Caki2 (cell line): Measurements from ENCODE around the gene TNNT2. TPM values are rescaled to one million over a fixed set of nuclear protein-coding genes. Genes with fewer than 3 reads are reported as not detected.

Source experiments
- DNase-seq: peaks from one replicate; pipeline ENCODE4 v3.0.0-alpha.2; 2015; ENCODE audit warnings: low read depth
- in situ Hi-C: cut with HindIII; loops from 2 replicates; pipeline ENCODE4 v1.10.0; 2016; ENCODE audit warnings: low sequenced_read_pairs, low pct_unique_long_range_greater_than_20kb, mixed read lengths
- total RNA-seq: library from RNA; depleted of rRNA; stranded (reverse); fragments of >200 nt; shearing (Covaris generic); gene quantifications from 2 replicates; pipeline ENCODE4 v1.2.3, GENCODE V29; 2014; ENCODE audit warnings: low replicate concordance; rRNA removed

TNNT2 gene
- total RNA-seq: not detected in 2 replicates

- in situ Hi-C loops: no loop called here
- DNase-seq: no peak
Observed at GRCh38 chr1:201377611-201378092, at the start of gene TNNT2. Gene TNNT2 (minus strand): TSS chr1:201377680. CDS start chr1:201373254, 4,426 bp downstream.

GRCh38 chr1:201426479-201427310 lies 49.2 kb upstream of the TNNT2 start:
- in situ Hi-C loops: no loop called here
- no peak for DNase-seq

- in situ Hi-C loops: no loop called here
- DNase-seq: no peak
Observed at GRCh38 chr1:201424146-201424545, 46.7 kb upstream of the TNNT2 start.

GRCh38 chr1:201423655-201424054 lies 46.2 kb upstream of the TNNT2 start:
- in situ Hi-C loops: no loop called here
- DNase-seq: no peak

- no peak for DNase-seq
- in situ Hi-C loops: no loop called here
Observed at GRCh38 chr1:201422436-201423030, 45.1 kb upstream of the TNNT2 start.

- DNase-seq: no peak
- in situ Hi-C loops: no loop called here
Observed at GRCh38 chr1:201422026-201422425, 44.5 kb upstream of the TNNT2 start.

- DNase-seq: no peak
- in situ Hi-C loops: no loop called here
Observed at GRCh38 chr1:201421041-201421440, 43.6 kb upstream of the TNNT2 start.

GRCh38 chr1:201420608-201421002 lies 43.1 kb upstream of the TNNT2 start:
- in situ Hi-C loops: no loop called here
- DNase-seq: no peak

GRCh38 chr1:201419746-201420607 lies 42.5 kb upstream of the TNNT2 start:
- no peak for DNase-seq
- in situ Hi-C loops: no loop called here

- no peak for DNase-seq
- in situ Hi-C loops: no loop called here
Observed at GRCh38 chr1:201419256-201419655, 41.8 kb upstream of the TNNT2 start.

GRCh38 chr1:201418461-201418860 lies 41.0 kb upstream of the TNNT2 start:
- in situ Hi-C loops: no loop called here
- no peak for DNase-seq

- DNase-seq: no peak
- in situ Hi-C loops: no loop called here
Observed at GRCh38 chr1:201414051-201414738, 36.7 kb upstream of the TNNT2 start.

- in situ Hi-C loops: no loop called here
- no peak for DNase-seq
Observed at GRCh38 chr1:201411292-201411691, 33.8 kb upstream of the TNNT2 start.

GRCh38 chr1:201409440-201409839 lies 32.0 kb upstream of the TNNT2 start:
- DNase-seq: no peak
- in situ Hi-C loops: no loop called here

GRCh38 chr1:201408834-201409200 lies 31.3 kb upstream of the TNNT2 start:
- in situ Hi-C loops: no loop called here

GRCh38 chr1:201408176-201408833 lies 30.8 kb upstream of the TNNT2 start:
- in situ Hi-C loops: no loop called here
- peak; percentile 65 for DNase-seq

More at GRCh38 chr1:201408834-201409200, 31.3 kb upstream of the TNNT2 start:
- DNase-seq: no peak

- in situ Hi-C loops: no loop called here
- peak; percentile 41 for DNase-seq
Observed at GRCh38 chr1:201406831-201407406, 29.4 kb upstream of the TNNT2 start.
